Gastrocnemius medialis (tissue), 4 donors: ENCODE results near the gene PSMB8.
"Not testable (repeated sequence)": the region's sequence is repeated elsewhere in the genome, so short reads cannot be mapped to it uniquely, and the experiment has no call there.

Experiments used
- POLR2A ChIP-seq, 2 donors: fragments of 450-650 bp; IDR thresholded peaks; one replicate each; pipeline ENCODE4 v1.6.1; 2017; ENCODE audit warnings: antibody characterized with exemption in 2 of 2, mild to moderate bottlenecking in 2 of 2, moderate library complexity in 2 of 2
- TF ChIP-seq, protein P1 (sequence below), 5 experiments: fragments of 450-650 bp in 3 of 5; fragments of 200-600 bp in 2 of 5; sonication (generic) in 2 of 5; IDR thresholded peaks in 4 of 5; conservative IDR thresholded peaks in 1 of 5; 1 replicate in 4 of 5; 2 replicates in 1 of 5; pipeline ENCODE4 v1.5.1; 2016 to 2019; ENCODE audit warnings: antibody characterized with exemption in 5 of 5, mild to moderate bottlenecking in 3 of 5, moderate library complexity in 3 of 5

DNA sequence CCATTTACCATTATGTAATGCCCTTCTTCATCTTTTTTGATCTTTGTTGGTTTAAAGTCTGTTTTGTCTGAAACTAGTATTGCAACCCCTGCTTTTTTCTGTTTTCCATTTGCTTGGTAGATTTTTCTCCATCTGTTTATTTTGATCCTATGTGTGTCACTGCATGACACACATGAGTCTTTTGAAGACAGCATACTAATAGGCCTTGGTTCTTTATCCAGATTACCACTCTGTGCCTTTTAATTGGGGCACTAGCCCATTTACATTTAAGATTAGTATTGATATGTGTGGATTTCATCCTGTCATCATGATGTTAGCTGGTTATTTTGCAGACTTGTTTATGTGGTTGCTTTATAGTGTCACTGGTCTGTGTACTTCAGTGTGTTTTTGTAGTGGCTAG is 38.4 kb downstream of the PSMB8 start:
- TF ChIP-seq POLR2A (IDR thresholded peaks at IDR 0.05): not testable (repeated sequence)
- TF ChIP-seq, protein P1, sequence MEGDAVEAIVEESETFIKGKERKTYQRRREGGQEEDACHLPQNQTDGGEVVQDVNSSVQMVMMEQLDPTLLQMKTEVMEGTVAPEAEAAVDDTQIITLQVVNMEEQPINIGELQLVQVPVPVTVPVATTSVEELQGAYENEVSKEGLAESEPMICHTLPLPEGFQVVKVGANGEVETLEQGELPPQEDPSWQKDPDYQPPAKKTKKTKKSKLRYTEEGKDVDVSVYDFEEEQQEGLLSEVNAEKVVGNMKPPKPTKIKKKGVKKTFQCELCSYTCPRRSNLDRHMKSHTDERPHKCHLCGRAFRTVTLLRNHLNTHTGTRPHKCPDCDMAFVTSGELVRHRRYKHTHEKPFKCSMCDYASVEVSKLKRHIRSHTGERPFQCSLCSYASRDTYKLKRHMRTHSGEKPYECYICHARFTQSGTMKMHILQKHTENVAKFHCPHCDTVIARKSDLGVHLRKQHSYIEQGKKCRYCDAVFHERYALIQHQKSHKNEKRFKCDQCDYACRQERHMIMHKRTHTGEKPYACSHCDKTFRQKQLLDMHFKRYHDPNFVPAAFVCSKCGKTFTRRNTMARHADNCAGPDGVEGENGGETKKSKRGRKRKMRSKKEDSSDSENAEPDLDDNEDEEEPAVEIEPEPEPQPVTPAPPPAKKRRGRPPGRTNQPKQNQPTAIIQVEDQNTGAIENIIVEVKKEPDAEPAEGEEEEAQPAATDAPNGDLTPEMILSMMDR (IDR thresholded peaks at IDR 0.05 in 4 of 5, conservative IDR thresholded peaks at IDR 0.05 in 1 of 5): not testable (repeated sequence)
